ENCODE data around the gene PLEKHM2. TPM values are rescaled to one million over a fixed set of nuclear protein-coding genes. Genes with fewer than 3 reads are reported as not detected.
"Not testable (repeated sequence)": the region's sequence is repeated elsewhere in the genome, so short reads cannot be mapped to it uniquely, and the experiment has no call there.

The PLEKHM2 gene
- total RNA-seq, 4 donors from 2014 or later = 34.6 to 57.9 (median 42.4) TPM

DNA sequence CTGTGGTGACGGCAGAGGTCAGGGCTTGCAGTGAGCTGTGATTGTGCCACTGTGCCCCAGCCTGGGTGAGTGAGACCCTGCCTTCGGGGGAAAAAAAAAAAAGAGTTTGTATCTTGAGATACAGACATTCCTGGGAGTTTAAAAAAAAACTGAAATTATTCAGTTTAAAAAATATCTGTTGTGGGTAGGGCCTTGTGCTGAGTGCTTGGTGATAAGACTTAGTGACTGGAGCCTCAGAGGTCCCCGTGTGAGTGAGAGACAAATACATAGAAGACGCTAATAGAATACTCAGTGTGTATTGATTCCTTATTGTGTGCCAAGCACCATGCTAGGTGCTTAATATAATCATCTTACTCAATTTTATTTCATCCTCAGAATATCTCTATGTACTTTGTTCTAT is 44.2 kb upstream of the PLEKHM2 start:
- WGBS, 2 donors = 98 to 100% methylated on average over 4 of the region's 4 CpGs
- Histone ChIP-seq H3K27me3 (no peaks in the 10 kb centered on the region), H3K27ac (no peak overlapping the region), H3K36me3 (peaks cover 12 to 100% (median 37%) of the 10 kb centered on the region in 3 donors), H3K4me3 (no peak overlapping the region), H3K9me3 (no peaks in the 10 kb centered on the region), H3K4me1 (no peaks in the 10 kb centered on the region)
- DNase-seq = no peak
- intact Hi-C loops (cut with DNase I) = no loop called here
- TF ChIP-seq CTCF (IDR thresholded peaks at IDR 0.05) (no peak), POLR2A (IDR thresholded peaks at IDR 0.05) (no peak)

DNA sequence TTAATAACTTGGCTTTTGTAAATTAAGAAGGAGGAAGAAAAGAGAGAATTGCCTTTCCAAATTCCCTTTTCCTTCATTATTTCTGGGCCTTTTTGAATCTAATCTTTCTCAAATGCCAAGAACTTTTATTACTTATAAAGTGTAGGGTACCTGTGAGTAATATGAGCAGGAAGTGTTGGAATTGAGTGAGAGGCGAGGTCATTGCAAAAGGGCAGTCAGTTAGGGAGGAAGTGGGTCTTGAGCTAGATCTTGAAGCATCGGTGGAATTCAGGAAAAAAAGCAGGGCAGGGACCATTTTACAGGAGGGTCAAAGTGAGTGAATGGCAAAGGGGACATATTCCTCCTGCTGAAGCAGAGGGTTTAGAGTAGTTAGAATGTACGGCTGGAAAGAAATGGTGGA is 43.5 kb upstream of the PLEKHM2 start:
- DNase-seq = no peak

GRCh38 chr1:15649937-15650336 is 34.2 kb upstream of the PLEKHM2 start:
- no peak for DNase-seq
- TF ChIP-seq CTCF (IDR thresholded peaks at IDR 0.05) = no peak
- WGBS, 2 donors = 86 to 100% methylated on average over 1 of the region's 1 CpG
- H3K36me3 ChIP-seq = peaks cover 4 to 100% (median 45%) of the 10 kb centered on the region in 3 donors
- no peak overlapping the region for H3K4me3 ChIP-seq
- intact Hi-C loops (cut with DNase I) = no loop called here
- H3K9me3 ChIP-seq = no peaks in the 10 kb centered on the region
- no peaks in the 10 kb centered on the region for H3K27me3 ChIP-seq
- no peak overlapping the region for H3K27ac ChIP-seq
- no peaks in the 10 kb centered on the region for H3K4me1 ChIP-seq

More for the DNA sequence above, 43.5 kb upstream of the PLEKHM2 start:
- H3K36me3 ChIP-seq = peaks cover 5 to 100% (median 36%) of the 10 kb centered on the region in 3 donors
- no peak overlapping the region for H3K4me3 ChIP-seq
- H3K27me3 ChIP-seq = no peaks in the 10 kb centered on the region
- H3K9me3 ChIP-seq = no peaks in the 10 kb centered on the region
- H3K27ac ChIP-seq = no peak overlapping the region
- 86 to 89% methylated on average over 3 of the region's 3 CpGs for WGBS, 2 donors
- intact Hi-C loops (cut with DNase I) = no loop called here
- no peaks in the 10 kb centered on the region for H3K4me1 ChIP-seq
- TF ChIP-seq POLR2A (IDR thresholded peaks at IDR 0.05) (no peak), CTCF (IDR thresholded peaks at IDR 0.05) (no peak)

DNA sequence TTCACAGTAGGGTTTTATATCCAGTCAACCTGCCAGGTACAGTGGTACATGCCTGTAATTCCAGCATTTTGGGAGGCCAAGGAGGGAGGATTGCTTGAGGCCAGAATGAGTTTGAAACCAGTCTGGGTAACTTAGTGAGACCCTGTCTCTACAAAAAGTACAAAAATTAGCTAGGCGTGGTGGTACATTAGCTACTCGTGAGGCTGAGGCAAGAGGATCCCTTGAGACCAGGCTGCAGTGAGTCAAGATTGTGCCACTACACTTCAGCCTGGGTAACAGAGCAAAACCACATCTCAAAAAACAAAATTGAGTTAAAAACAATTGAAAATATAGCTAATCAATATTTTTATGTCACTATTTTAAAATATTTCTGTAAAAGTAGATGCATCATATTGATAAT is 33.7 kb upstream of the PLEKHM2 start:
- no peak for DNase-seq
- TF ChIP-seq POLR2A (IDR thresholded peaks at IDR 0.05) = no peak
- no peak for TF ChIP-seq CTCF (IDR thresholded peaks at IDR 0.05)
- no peak overlapping the region for H3K4me3 ChIP-seq
- H3K9me3 ChIP-seq = no peaks in the 10 kb centered on the region
- WGBS, 2 donors = 89 to 93% methylated on average over 2 of the region's 2 CpGs
- no peaks in the 10 kb centered on the region for H3K27me3 ChIP-seq
- no peak overlapping the region for H3K27ac ChIP-seq
- peaks cover 4 to 100% (median 40%) of the 10 kb centered on the region in 3 donors for H3K36me3 ChIP-seq
- intact Hi-C loops (cut with DNase I) = no loop called here
- no peaks in the 10 kb centered on the region for H3K4me1 ChIP-seq

- H3K27me3 ChIP-seq; H3K4me3 ChIP-seq; H3K4me1 ChIP-seq; H3K9me3 ChIP-seq; H3K27ac ChIP-seq; intact Hi-C loops (cut with DNase I); DNase-seq: not testable (repeated sequence)
- WGBS, 2 donors = 100% methylated on average over 1 of the region's 6 CpGs; no CpG with 5 or more reads in 1 of the 2 donors
- peaks cover 0 to 100% (median 38%) of the 10 kb centered on the region in 3 donors for H3K36me3 ChIP-seq
Measured at GRCh38 chr1:15652130-15652529, 32.0 kb upstream of the PLEKHM2 start.

- Histone ChIP-seq H3K4me3 (no peak overlapping the region), H3K9me3 (no peaks in the 10 kb centered on the region), H3K4me1 (no peaks in the 10 kb centered on the region), H3K36me3 (peaks cover 0 to 100% (median 34%) of the 10 kb centered on the region in 3 donors), H3K27ac (no peak overlapping the region), H3K27me3 (no peaks in the 10 kb centered on the region)
- TF ChIP-seq CTCF (IDR thresholded peaks at IDR 0.05) = no peak
- no peak for TF ChIP-seq POLR2A (IDR thresholded peaks at IDR 0.05)
- DNase-seq = no peak
- intact Hi-C loops (cut with DNase I) = no loop called here
- 86 to 90% methylated on average over 6 of the region's 6 CpGs for WGBS, 2 donors
Measured at GRCh38 chr1:15654091-15654690, 29.9 kb upstream of the PLEKHM2 start.
